ENCODE results near the gene SLC17A3. TPM values are rescaled to one million over a fixed set of nuclear protein-coding genes. Genes with fewer than 3 reads are reported as not detected.

Gene SLC17A3
- total RNA-seq (not detected in 2 replicates), polyA plus RNA-seq (not detected in 2 replicates), polyA minus RNA-seq (not detected in 2 replicates), Bru-seq, nascent RNA (percentile 3 among the genes with signal in this experiment), BruChase-seq, experiment 1, labeled RNA remaining after a 6-hour chase (not detected), BruChase-seq, experiment 2, labeled RNA remaining after a 2-hour chase (not detected)
- polyA plus RNA-seq (2011; cell fraction: cytosol; rRNA removed), result not detected in 2 replicates
- not detected in 2 replicates for polyA plus RNA-seq (2011; cell fraction: nucleus; rRNA removed)
- polyA plus RNA-seq (2012), result not detected in 2 replicates
- not detected for polyA minus RNA-seq (2011; cell fraction: cytosol; rRNA and poly(A)+ RNA removed)
- polyA minus RNA-seq (2011; cell fraction: nucleus; rRNA and poly(A)+ RNA removed), result not detected in 2 replicates
- long read RNA-seq, result 0 reads

DNA sequence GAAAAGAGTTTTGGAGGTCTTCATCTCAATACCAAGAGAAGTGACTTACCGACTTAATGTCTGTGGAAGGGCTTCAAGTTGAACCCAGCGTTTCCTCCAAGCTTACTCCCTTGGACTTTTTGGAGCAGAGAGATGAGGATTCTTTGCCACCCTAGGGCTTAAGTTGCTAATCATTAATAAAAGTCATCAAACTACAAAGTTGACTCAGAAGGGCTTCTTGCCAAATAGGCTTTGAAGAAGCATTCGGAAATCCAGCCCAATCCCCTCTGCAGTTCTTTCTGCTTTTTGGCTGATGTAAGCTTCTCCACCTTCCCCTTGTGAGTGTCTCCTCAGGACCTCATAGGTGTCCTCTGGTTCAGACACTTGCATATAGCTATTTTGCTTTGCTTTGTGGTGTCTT, at the start of gene SLC17A3:
SLC17A3 (minus strand) TSS at position 126 of the 400 bp plus-strand sequence. CDS start 5,856 bp downstream, outside the sequence.
- CTCF ChIA-PET, result interaction anchor here (1.4 kb wide), 1 partner anchor 12 kb away, joined by 3 read pairs; no protein-coding TSS in a partner anchor
- DNase-seq (ENCODE audit: low read depth, low spot score) (no peak), FAIRE-seq (no peak)
- H3K4me2 ChIP-seq (ENCODE audit: insufficient read depth, low read length), result no peak within 1 kb of the TSS
- no peaks in the 10 kb centered on the region for H4K20me1 ChIP-seq (replicated peaks; ENCODE audit: control insufficient read depth, extremely low read depth, insufficient read depth, low read length)
- H3K4me3 ChIP-seq (replicated peaks in 1 of 3; ENCODE audit: insufficient read depth in 1 of 3, low read depth in 1 of 3, low read length in 3 of 3), result no peak within 1 kb of the TSS
- no peak within 1 kb of the TSS for H2AFZ ChIP-seq (ENCODE audit: low read depth, low read length)
- H3K4me1 ChIP-seq (ENCODE audit: control insufficient read depth, extremely low read depth, insufficient read depth, low read length), result no peaks in the 10 kb centered on the region
- H3K36me3 ChIP-seq (ENCODE audit: control insufficient read depth in 2 of 2, extremely low read depth in 1 of 2, insufficient read depth in 2 of 2, low read length in 2 of 2), result no peaks in the 10 kb centered on the region
- no peak for TF ChIP-seq MYC (IDR thresholded peaks at IDR 0.05; ENCODE audit: low read depth, low read length)
- TF ChIP-seq CTCF (IDR thresholded peaks at IDR 0.05; ENCODE audit: extremely low read depth in 1 of 2, insufficient read depth in 1 of 2, low read depth in 1 of 2, low read length in 2 of 2), result no peak
- H3K79me2 ChIP-seq (ENCODE audit: control insufficient read depth, insufficient read depth, low read length), result no peaks in the 10 kb centered on the region
- peaks cover 0 to 4% of the 10 kb centered on the region in 2 experiments for H3K27me3 ChIP-seq (ENCODE audit: control insufficient read depth in 2 of 2, insufficient read depth in 2 of 2, low read length in 2 of 2)
- intact Hi-C loops (cut with micrococcal nuclease), result no loop called here
- no peaks in the 10 kb centered on the region for H3K9me3 ChIP-seq (replicated peaks; ENCODE audit: control insufficient read depth, insufficient read depth, low read length)
- no peak within 1 kb of the TSS for H3K27ac ChIP-seq (ENCODE audit: insufficient read depth, low read depth, low read length)
- H3K9ac ChIP-seq (replicated peaks; ENCODE audit: extremely low read depth, insufficient read depth, low read length), result no peak within 1 kb of the TSS
- POLR2A ChIA-PET, result no interaction called here
- BruUV-seq (replicated peaks), result no TSS peak
- no peaks in the 10 kb centered on the region for H3K9me1 ChIP-seq (replicated peaks; ENCODE audit: control insufficient read depth, extremely low read depth, insufficient read depth, low read length)
- dilution Hi-C loops (cut with MboI; ENCODE audit: extremely low pct_ligation_motif_present, low sequenced_read_pairs), result no loop called here

- Histone ChIP-seq H3K9me1 (replicated peaks; ENCODE audit: control insufficient read depth, extremely low read depth, insufficient read depth, low read length) (no peaks in the 10 kb centered on the region), H3K27me3 (ENCODE audit: control insufficient read depth in 2 of 2, insufficient read depth in 2 of 2, low read length in 2 of 2) (peaks cover 0 to 2% of the 10 kb centered on the region in 2 experiments), H3K27ac (ENCODE audit: insufficient read depth, low read depth, low read length) (no peak overlapping the region), H4K20me1 (replicated peaks; ENCODE audit: control insufficient read depth, extremely low read depth, insufficient read depth, low read length) (no peaks in the 10 kb centered on the region), H3K4me2 (ENCODE audit: insufficient read depth, low read length) (no peak overlapping the region), H3K4me1 (ENCODE audit: control insufficient read depth, extremely low read depth, insufficient read depth, low read length) (no peaks in the 10 kb centered on the region), H3K36me3 (ENCODE audit: control insufficient read depth in 2 of 2, extremely low read depth in 1 of 2, insufficient read depth in 2 of 2, low read length in 2 of 2) (no peaks in the 10 kb centered on the region), H3K4me3 (replicated peaks in 1 of 3; ENCODE audit: insufficient read depth in 1 of 3, low read depth in 1 of 3, low read length in 3 of 3) (no peak overlapping the region), H3K9ac (replicated peaks; ENCODE audit: extremely low read depth, insufficient read depth, low read length) (no peak overlapping the region), H3K79me2 (ENCODE audit: control insufficient read depth, insufficient read depth, low read length) (no peaks in the 10 kb centered on the region), H2AFZ (ENCODE audit: low read depth, low read length) (no peak overlapping the region), H3K9me3 (replicated peaks; ENCODE audit: control insufficient read depth, insufficient read depth, low read length) (no peaks in the 10 kb centered on the region)
- FAIRE-seq, result no peak
- ChIA-PET POLR2A (no interaction called here), CTCF (no interaction called here)
- no TSS peak for BruUV-seq (replicated peaks)
- TF ChIP-seq POLR2A (IDR thresholded peaks at IDR 0.05; ENCODE audit: low read depth, low read length) (no peak), JUN (IDR thresholded peaks at IDR 0.05; ENCODE audit: borderline replicate concordance, insufficient read depth, insufficient read length, low read depth) (no peak), CTCF (IDR thresholded peaks at IDR 0.05; ENCODE audit: extremely low read depth in 1 of 2, insufficient read depth in 1 of 2, low read depth in 1 of 2, low read length in 2 of 2) (no peak), EZH2 (IDR thresholded peaks at IDR 0.05; ENCODE audit: borderline replicate concordance, low read depth, low read length, severe bottlenecking) (no peak), MYC (IDR thresholded peaks at IDR 0.05; ENCODE audit: low read depth, low read length) (no peak), GATA2 (IDR thresholded peaks at IDR 0.05; ENCODE audit: insufficient read depth, insufficient read length, low read depth, low read length) (no peak), FOS (IDR thresholded peaks at IDR 0.05; ENCODE audit: borderline replicate concordance, insufficient read depth, low read length) (no peak), POLR2AphosphoS5 (IDR thresholded peaks at IDR 0.05; ENCODE audit: insufficient read depth, low read depth, low read length) (no peak)
- TF ChIP-seq, protein P1, sequence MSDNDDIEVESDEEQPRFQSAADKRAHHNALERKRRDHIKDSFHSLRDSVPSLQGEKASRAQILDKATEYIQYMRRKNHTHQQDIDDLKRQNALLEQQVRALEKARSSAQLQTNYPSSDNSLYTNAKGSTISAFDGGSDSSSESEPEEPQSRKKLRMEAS (IDR thresholded peaks at IDR 0.05; ENCODE audit: insufficient read depth, insufficient read length), result no peak
- DNase-seq (ENCODE audit: low read depth, low spot score), result no peak
- dilution Hi-C loops (cut with MboI; ENCODE audit: extremely low pct_ligation_motif_present, low sequenced_read_pairs), result no loop called here
- intact Hi-C loops (cut with micrococcal nuclease), result no loop called here
Measured at GRCh38 chr6:25922301-25922700, 48.3 kb upstream of the SLC17A3 start.
